HCT116 (cell line): ENCODE results near the gene ZNF592.

Source experiments
- CBX3 ChIP-seq: IDR thresholded peaks from 2 replicates; pipeline ENCODE4 v1.6.1; 2012; ENCODE audit warnings: low read depth
- EGR1 ChIP-seq: IDR thresholded peaks from 2 replicates; pipeline ENCODE4 v1.6.1; 2012; ENCODE audit warnings: low read depth
- EZH2 ChIP-seq: fragments of 200-600 bp; sonication (generic); IDR thresholded peaks from 2 replicates; pipeline ENCODE4 v1.6.1; 2017; ENCODE audit warnings: antibody characterized with exemption, mixed run types
- JUND ChIP-seq: IDR thresholded peaks from 2 replicates; pipeline ENCODE4 v1.6.1; 2012
- POLR2A ChIP-seq: IDR thresholded peaks from 2 replicates; pipeline ENCODE4 v1.7.0; 2011; ENCODE audit warnings: borderline replicate concordance; ENCODE audit not compliant: insufficient read depth, insufficient read length; ENCODE audit errors: extremely low read depth
- POLR2AphosphoS5 ChIP-seq: IDR thresholded peaks from 2 replicates; pipeline ENCODE4 v1.6.1; 2011; ENCODE audit warnings: mild to moderate bottlenecking, low read depth, low read length, moderate library complexity
- SP1 ChIP-seq: IDR thresholded peaks from 2 replicates; pipeline ENCODE4 v1.6.1; 2012; ENCODE audit warnings: low read depth
- TCF7L2 ChIP-seq: IDR thresholded peaks from 2 replicates; pipeline ENCODE4 v1.7.0; 2011; ENCODE audit warnings: borderline replicate concordance, inconsistent platforms; ENCODE audit not compliant: insufficient read depth, insufficient read length; ENCODE audit errors: extremely low read depth
- YY1 ChIP-seq: IDR thresholded peaks from 2 replicates; pipeline ENCODE4 v1.6.1; 2011; ENCODE audit warnings: low read length, low read depth, moderate library complexity, mild to moderate bottlenecking; ENCODE audit not compliant: insufficient replicate concordance; ENCODE audit errors: extremely low read depth
- ZNF274 ChIP-seq: fragments of 200-500 bp; sonication (Bioruptor generic); IDR thresholded peaks from 2 replicates; pipeline ENCODE4 v1.6.1; 2014; ENCODE audit warnings: mild to moderate bottlenecking, low read depth, low read length, inconsistent platforms
- TF ChIP-seq, protein P1 (sequence below), 3 experiments: fragments of 200-600 bp in 1 of 3; sonication (generic) in 1 of 3; IDR thresholded peaks in 2 of 3; conservative IDR thresholded peaks in 1 of 3; 2 replicates each; pipeline ENCODE4 v1.5.1; 2012 to 2017; ENCODE audit warnings: low read depth in 2 of 3, low read length in 2 of 3, antibody characterized with exemption in 1 of 3, borderline replicate concordance in 1 of 3, control low read depth in 1 of 3, mild to moderate bottlenecking in 1 of 3, mixed read lengths in 1 of 3, mixed run types in 1 of 3, moderate library complexity in 1 of 3; ENCODE audit not compliant: insufficient read depth in 1 of 3
- TF ChIP-seq, protein P2 (sequence below): IDR thresholded peaks from 2 replicates; pipeline ENCODE4 v1.6.1; 2012; ENCODE audit warnings: low read depth

DNA sequence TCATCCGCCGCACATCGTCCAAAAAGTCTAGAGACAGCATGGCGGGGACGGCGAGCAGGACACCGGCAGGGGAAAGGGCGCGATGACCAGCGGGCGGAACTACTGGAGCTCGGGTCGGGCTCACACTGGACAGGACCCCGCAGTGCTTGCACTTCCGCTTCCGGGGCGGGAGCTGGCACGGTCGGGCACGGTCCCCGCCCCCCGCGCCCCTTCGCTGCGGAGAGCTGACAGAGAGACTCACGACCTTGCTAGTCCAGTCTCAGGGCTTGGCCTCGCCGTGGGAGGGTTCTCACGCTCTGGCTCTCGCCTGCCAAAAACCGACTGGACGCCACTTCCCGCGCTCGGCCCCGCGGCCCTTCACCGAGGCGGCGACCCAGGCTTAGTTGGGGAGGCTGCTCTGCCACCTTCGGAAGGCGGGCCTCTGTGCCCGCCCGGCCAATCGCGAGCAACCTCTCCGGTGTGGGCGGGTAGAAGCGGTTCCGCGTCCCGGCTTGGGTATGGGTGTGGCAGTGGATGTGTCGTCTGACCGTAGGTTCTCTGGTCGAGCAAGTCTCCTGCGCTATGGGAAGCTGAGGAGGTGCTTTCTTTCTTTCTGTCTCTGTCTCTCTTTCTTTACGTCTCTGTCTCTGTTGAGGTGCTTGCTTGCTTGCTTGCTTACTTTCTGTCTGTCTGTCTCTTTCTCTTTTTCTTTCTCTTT, 32.2 kb upstream of the ZNF592 start, which contains the start of gene SEC11A:
- TF ChIP-seq, protein P1, sequence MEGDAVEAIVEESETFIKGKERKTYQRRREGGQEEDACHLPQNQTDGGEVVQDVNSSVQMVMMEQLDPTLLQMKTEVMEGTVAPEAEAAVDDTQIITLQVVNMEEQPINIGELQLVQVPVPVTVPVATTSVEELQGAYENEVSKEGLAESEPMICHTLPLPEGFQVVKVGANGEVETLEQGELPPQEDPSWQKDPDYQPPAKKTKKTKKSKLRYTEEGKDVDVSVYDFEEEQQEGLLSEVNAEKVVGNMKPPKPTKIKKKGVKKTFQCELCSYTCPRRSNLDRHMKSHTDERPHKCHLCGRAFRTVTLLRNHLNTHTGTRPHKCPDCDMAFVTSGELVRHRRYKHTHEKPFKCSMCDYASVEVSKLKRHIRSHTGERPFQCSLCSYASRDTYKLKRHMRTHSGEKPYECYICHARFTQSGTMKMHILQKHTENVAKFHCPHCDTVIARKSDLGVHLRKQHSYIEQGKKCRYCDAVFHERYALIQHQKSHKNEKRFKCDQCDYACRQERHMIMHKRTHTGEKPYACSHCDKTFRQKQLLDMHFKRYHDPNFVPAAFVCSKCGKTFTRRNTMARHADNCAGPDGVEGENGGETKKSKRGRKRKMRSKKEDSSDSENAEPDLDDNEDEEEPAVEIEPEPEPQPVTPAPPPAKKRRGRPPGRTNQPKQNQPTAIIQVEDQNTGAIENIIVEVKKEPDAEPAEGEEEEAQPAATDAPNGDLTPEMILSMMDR (IDR thresholded peaks at IDR 0.05 in 2 of 3, conservative IDR thresholded peaks at IDR 0.05 in 1 of 3; ENCODE audit: borderline replicate concordance in 1 of 3, insufficient read depth in 1 of 3, low read depth in 2 of 3, low read length in 2 of 3), result no peak
- peak; percentile 85 for TF ChIP-seq POLR2AphosphoS5
- no peak for TF ChIP-seq ZNF274
- TF ChIP-seq EGR1, result peak; percentile 71
- TF ChIP-seq TCF7L2, result peak; percentile 39
- peak; percentile 71 for TF ChIP-seq CBX3
- no peak for TF ChIP-seq EZH2
- TF ChIP-seq POLR2A, result peak; percentile 96
- no peak for TF ChIP-seq JUND
- TF ChIP-seq YY1, result peak; percentile 76
- TF ChIP-seq, protein P2, sequence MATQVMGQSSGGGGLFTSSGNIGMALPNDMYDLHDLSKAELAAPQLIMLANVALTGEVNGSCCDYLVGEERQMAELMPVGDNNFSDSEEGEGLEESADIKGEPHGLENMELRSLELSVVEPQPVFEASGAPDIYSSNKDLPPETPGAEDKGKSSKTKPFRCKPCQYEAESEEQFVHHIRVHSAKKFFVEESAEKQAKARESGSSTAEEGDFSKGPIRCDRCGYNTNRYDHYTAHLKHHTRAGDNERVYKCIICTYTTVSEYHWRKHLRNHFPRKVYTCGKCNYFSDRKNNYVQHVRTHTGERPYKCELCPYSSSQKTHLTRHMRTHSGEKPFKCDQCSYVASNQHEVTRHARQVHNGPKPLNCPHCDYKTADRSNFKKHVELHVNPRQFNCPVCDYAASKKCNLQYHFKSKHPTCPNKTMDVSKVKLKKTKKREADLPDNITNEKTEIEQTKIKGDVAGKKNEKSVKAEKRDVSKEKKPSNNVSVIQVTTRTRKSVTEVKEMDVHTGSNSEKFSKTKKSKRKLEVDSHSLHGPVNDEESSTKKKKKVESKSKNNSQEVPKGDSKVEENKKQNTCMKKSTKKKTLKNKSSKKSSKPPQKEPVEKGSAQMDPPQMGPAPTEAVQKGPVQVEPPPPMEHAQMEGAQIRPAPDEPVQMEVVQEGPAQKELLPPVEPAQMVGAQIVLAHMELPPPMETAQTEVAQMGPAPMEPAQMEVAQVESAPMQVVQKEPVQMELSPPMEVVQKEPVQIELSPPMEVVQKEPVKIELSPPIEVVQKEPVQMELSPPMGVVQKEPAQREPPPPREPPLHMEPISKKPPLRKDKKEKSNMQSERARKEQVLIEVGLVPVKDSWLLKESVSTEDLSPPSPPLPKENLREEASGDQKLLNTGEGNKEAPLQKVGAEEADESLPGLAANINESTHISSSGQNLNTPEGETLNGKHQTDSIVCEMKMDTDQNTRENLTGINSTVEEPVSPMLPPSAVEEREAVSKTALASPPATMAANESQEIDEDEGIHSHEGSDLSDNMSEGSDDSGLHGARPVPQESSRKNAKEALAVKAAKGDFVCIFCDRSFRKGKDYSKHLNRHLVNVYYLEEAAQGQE, result no peak
- peak; percentile 67 for TF ChIP-seq SP1
